ENCODE measurements around the gene PPP3CA.

The PPP3CA gene

GRCh38 chr4:101348367-101348827, 1.1 kb upstream of the PPP3CA start:
- Histone ChIP-seq H3K9me3 (ENCODE audit: low read length) (no peaks in the 10 kb centered on the region), H3K4me1 (ENCODE audit: insufficient read depth, low read length) (peaks cover 24% of the 10 kb centered on the region), H3K27ac (ENCODE audit: low read depth, low read length) (peak overlapping the region; percentile 99), H3K36me3 (ENCODE audit: insufficient read depth, low read length) (no peaks in the 10 kb centered on the region), H3K9ac (ENCODE audit: low read length) (peak overlapping the region; percentile 90), H3K27me3 (ENCODE audit: control insufficient read depth in 1 of 2, insufficient read depth in 2 of 2, low read length in 2 of 2) (no peaks in the 10 kb centered on the region), H3K4me3 (ENCODE audit: low read depth in 1 of 2, low read length in 2 of 2) (peak overlapping the region; percentile 96 to 99)

- H3K27me3 ChIP-seq (ENCODE audit: control insufficient read depth in 1 of 2, insufficient read depth in 2 of 2, low read length in 2 of 2), result no peaks in the 10 kb centered on the region
- peak overlapping the region; percentile 99 for H3K27ac ChIP-seq (ENCODE audit: low read depth, low read length)
- H3K4me3 ChIP-seq (ENCODE audit: low read depth in 1 of 2, low read length in 2 of 2), result peak overlapping the region; percentile 96 to 99
- no peaks in the 10 kb centered on the region for H3K9me3 ChIP-seq (ENCODE audit: low read length)
- peaks cover 24% of the 10 kb centered on the region for H3K4me1 ChIP-seq (ENCODE audit: insufficient read depth, low read length)
- H3K36me3 ChIP-seq (ENCODE audit: insufficient read depth, low read length), result no peaks in the 10 kb centered on the region
- peak overlapping the region; percentile 90 for H3K9ac ChIP-seq (ENCODE audit: low read length)
Measured at GRCh38 chr4:101347557-101348366, 436 bp upstream of the PPP3CA start.

- Histone ChIP-seq H3K4me1 (ENCODE audit: insufficient read depth, low read length) (peaks cover 24% of the 10 kb centered on the region), H3K36me3 (ENCODE audit: insufficient read depth, low read length) (no peaks in the 10 kb centered on the region), H3K4me3 (ENCODE audit: low read depth in 1 of 2, low read length in 2 of 2) (peak overlapping the region; percentile 69 to 99), H3K9me3 (ENCODE audit: low read length) (no peaks in the 10 kb centered on the region), H3K27ac (ENCODE audit: low read depth, low read length) (peak overlapping the region; percentile 97), H3K27me3 (ENCODE audit: control insufficient read depth in 1 of 2, insufficient read depth in 2 of 2, low read length in 2 of 2) (no peaks in the 10 kb centered on the region), H3K9ac (ENCODE audit: low read length) (no peak overlapping the region)
Measured at GRCh38 chr4:101346351-101347266, 717 bp downstream of the PPP3CA start.

GRCh38 chr4:101345596-101346350, 1.6 kb downstream of the PPP3CA start:
- Histone ChIP-seq H3K4me1 (ENCODE audit: insufficient read depth, low read length) (peaks cover 24% of the 10 kb centered on the region), H3K27ac (ENCODE audit: low read depth, low read length) (peak overlapping the region; percentile 97), H3K9me3 (ENCODE audit: low read length) (no peaks in the 10 kb centered on the region), H3K27me3 (ENCODE audit: control insufficient read depth in 1 of 2, insufficient read depth in 2 of 2, low read length in 2 of 2) (no peaks in the 10 kb centered on the region), H3K36me3 (ENCODE audit: insufficient read depth, low read length) (no peaks in the 10 kb centered on the region), H3K9ac (ENCODE audit: low read length) (no peak overlapping the region), H3K4me3 (ENCODE audit: low read depth in 1 of 2, low read length in 2 of 2) (peak overlapping the region; percentile 78 to 99)

- Histone ChIP-seq H3K9ac (ENCODE audit: low read length) (no peak overlapping the region), H3K27ac (ENCODE audit: low read depth, low read length) (peak overlapping the region; percentile 97), H3K4me3 (ENCODE audit: low read depth in 1 of 2, low read length in 2 of 2) (peak overlapping the region; percentile 78 to 99)
Measured at GRCh38 chr4:101345271-101345595, 2.1 kb downstream of the PPP3CA start.

GRCh38 chr4:101339332-101339731, 8.0 kb downstream of the PPP3CA start:
- Histone ChIP-seq H3K4me1 (ENCODE audit: insufficient read depth, low read length) (peaks cover 32% of the 10 kb centered on the region), H3K27ac (ENCODE audit: low read depth, low read length) (no peak overlapping the region), H3K36me3 (ENCODE audit: insufficient read depth, low read length) (no peaks in the 10 kb centered on the region), H3K4me3 (ENCODE audit: low read depth in 1 of 2, low read length in 2 of 2) (no peak overlapping the region), H3K9ac (ENCODE audit: low read length) (no peak overlapping the region), H3K27me3 (ENCODE audit: control insufficient read depth in 1 of 2, insufficient read depth in 2 of 2, low read length in 2 of 2) (no peaks in the 10 kb centered on the region), H3K9me3 (ENCODE audit: low read length) (no peaks in the 10 kb centered on the region)

More at GRCh38 chr4:101345271-101345595, 2.1 kb downstream of the PPP3CA start:
- H3K9me3 ChIP-seq (ENCODE audit: low read length), result no peaks in the 10 kb centered on the region
- no peaks in the 10 kb centered on the region for H3K36me3 ChIP-seq (ENCODE audit: insufficient read depth, low read length)
- peaks cover 29% of the 10 kb centered on the region for H3K4me1 ChIP-seq (ENCODE audit: insufficient read depth, low read length)
- H3K27me3 ChIP-seq (ENCODE audit: control insufficient read depth in 1 of 2, insufficient read depth in 2 of 2, low read length in 2 of 2), result no peaks in the 10 kb centered on the region

GRCh38 chr4:101337688-101338087, 9.6 kb downstream of the PPP3CA start:
- no peaks in the 10 kb centered on the region for H3K27me3 ChIP-seq (ENCODE audit: control insufficient read depth in 1 of 2, insufficient read depth in 2 of 2, low read length in 2 of 2)
- H3K9ac ChIP-seq (ENCODE audit: low read length), result no peak overlapping the region
- H3K4me1 ChIP-seq (ENCODE audit: insufficient read depth, low read length), result peaks cover 26% of the 10 kb centered on the region
- H3K4me3 ChIP-seq (ENCODE audit: low read depth in 1 of 2, low read length in 2 of 2), result no peak overlapping the region
- H3K9me3 ChIP-seq (ENCODE audit: low read length), result no peaks in the 10 kb centered on the region
- H3K27ac ChIP-seq (ENCODE audit: low read depth, low read length), result no peak overlapping the region
- no peaks in the 10 kb centered on the region for H3K36me3 ChIP-seq (ENCODE audit: insufficient read depth, low read length)

- H3K36me3 ChIP-seq (ENCODE audit: insufficient read depth, low read length), result no peaks in the 10 kb centered on the region
- H3K27ac ChIP-seq (ENCODE audit: low read depth, low read length), result no peak overlapping the region
- H3K9ac ChIP-seq (ENCODE audit: low read length), result no peak overlapping the region
- no peaks in the 10 kb centered on the region for H3K9me3 ChIP-seq (ENCODE audit: low read length)
- H3K4me3 ChIP-seq (ENCODE audit: low read depth in 1 of 2, low read length in 2 of 2), result no peak overlapping the region
- peaks cover 25% of the 10 kb centered on the region for H3K4me1 ChIP-seq (ENCODE audit: insufficient read depth, low read length)
- no peaks in the 10 kb centered on the region for H3K27me3 ChIP-seq (ENCODE audit: control insufficient read depth in 1 of 2, insufficient read depth in 2 of 2, low read length in 2 of 2)
Measured at GRCh38 chr4:101334963-101335572, 12.3 kb downstream of the PPP3CA start.

GRCh38 chr4:101332424-101332823, 14.9 kb downstream of the PPP3CA start:
- H3K36me3 ChIP-seq (ENCODE audit: insufficient read depth, low read length), result no peaks in the 10 kb centered on the region
- no peaks in the 10 kb centered on the region for H3K9me3 ChIP-seq (ENCODE audit: low read length)
- H3K27ac ChIP-seq (ENCODE audit: low read depth, low read length), result no peak overlapping the region
- H3K9ac ChIP-seq (ENCODE audit: low read length), result no peak overlapping the region
- no peak overlapping the region for H3K4me3 ChIP-seq (ENCODE audit: low read depth in 1 of 2, low read length in 2 of 2)
- H3K4me1 ChIP-seq (ENCODE audit: insufficient read depth, low read length), result peaks cover 12% of the 10 kb centered on the region
- H3K27me3 ChIP-seq (ENCODE audit: control insufficient read depth in 1 of 2, insufficient read depth in 2 of 2, low read length in 2 of 2), result no peaks in the 10 kb centered on the region

GRCh38 chr4:101331017-101331416, 16.3 kb downstream of the PPP3CA start:
- H3K4me1 ChIP-seq (ENCODE audit: insufficient read depth, low read length), result peaks cover 14% of the 10 kb centered on the region

More at GRCh38 chr4:101331017-101331416, 16.3 kb downstream of the PPP3CA start:
- no peak overlapping the region for H3K27ac ChIP-seq (ENCODE audit: low read depth, low read length)
- H3K36me3 ChIP-seq (ENCODE audit: insufficient read depth, low read length), result no peaks in the 10 kb centered on the region
- no peaks in the 10 kb centered on the region for H3K9me3 ChIP-seq (ENCODE audit: low read length)
- no peak overlapping the region for H3K4me3 ChIP-seq (ENCODE audit: low read depth in 1 of 2, low read length in 2 of 2)
- no peak overlapping the region for H3K9ac ChIP-seq (ENCODE audit: low read length)
- H3K27me3 ChIP-seq (ENCODE audit: control insufficient read depth in 1 of 2, insufficient read depth in 2 of 2, low read length in 2 of 2), result no peaks in the 10 kb centered on the region

All from muscle layer of colon (tissue), 2 donors.